ENCODE results near the gene TRIM7.
"Not testable (repeated sequence)": the region's sequence is repeated elsewhere in the genome, so short reads cannot be mapped to it uniquely, and the experiment has no call there.

TRIM7 gene

GRCh38 chr5:181190711-181191525 lies 14.1 kb downstream of the TRIM7 start:
- DNase-seq: no peak

DNA sequence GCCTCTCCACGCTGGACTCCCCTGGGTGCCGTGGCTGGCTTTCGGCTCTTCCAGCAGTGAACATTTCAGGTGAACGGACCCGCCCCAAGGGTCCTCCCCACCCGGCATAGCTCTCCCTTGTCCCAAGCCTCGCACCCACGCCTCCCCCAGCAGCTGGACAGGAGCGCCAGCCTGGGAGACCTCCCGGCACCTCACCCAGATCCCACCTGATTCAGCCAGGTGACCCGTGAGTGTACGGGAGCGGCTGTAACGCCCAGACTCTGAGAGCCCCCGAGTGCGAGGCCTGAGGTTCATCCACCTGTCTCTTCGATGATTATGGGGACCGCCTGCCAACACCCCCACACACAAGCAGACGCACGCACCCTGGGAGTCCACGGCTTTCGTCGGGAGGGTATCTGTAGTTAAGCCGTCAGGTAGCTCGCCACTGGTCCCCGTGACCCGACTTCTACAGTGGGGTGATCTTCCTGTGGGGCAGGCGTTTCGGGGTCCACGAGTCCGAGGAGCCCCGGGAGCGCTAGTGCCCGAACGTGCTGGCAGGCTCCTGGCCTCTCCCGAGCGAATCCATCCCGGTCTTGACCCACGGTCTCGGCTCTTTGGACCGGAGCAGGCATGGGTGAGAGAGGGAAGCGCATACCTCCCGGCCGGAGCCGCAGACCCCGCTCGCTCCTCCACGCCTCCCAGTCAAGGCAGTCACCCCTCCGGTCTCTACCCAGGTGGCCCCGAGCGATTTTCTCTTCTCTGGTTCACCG lies 14.9 kb downstream of the TRIM7 start:
- DNase-seq: no peak

DNA sequence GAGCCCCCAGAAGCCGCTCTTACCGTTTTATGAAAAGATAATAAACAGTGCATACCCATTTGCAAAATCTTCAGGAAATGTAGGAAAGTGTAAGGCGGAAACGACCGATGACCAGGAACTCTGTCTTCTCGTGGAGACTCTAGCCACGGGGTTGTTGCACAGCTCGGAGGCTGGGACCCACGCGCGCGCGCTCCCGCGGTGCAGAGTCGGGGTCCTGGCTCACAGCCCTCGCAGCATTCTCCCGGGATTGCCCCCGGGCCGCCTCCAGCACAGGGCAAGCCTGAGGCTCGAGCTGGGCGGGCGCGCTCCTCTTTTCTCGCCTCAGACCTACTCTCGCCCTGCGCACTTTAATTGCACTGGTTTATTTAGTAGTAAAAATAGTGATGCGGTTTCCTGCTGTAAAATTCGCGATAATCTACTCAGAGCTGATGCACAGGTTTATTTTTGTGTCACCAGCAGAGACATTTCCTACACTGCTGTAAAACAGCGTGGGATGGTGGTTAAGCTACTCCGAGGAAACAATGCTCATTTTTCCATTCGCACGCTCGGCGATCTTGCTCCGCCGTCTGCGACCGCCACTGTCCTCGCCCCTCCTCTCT lies 15.5 kb downstream of the TRIM7 start:
- no peak for DNase-seq

DNA sequence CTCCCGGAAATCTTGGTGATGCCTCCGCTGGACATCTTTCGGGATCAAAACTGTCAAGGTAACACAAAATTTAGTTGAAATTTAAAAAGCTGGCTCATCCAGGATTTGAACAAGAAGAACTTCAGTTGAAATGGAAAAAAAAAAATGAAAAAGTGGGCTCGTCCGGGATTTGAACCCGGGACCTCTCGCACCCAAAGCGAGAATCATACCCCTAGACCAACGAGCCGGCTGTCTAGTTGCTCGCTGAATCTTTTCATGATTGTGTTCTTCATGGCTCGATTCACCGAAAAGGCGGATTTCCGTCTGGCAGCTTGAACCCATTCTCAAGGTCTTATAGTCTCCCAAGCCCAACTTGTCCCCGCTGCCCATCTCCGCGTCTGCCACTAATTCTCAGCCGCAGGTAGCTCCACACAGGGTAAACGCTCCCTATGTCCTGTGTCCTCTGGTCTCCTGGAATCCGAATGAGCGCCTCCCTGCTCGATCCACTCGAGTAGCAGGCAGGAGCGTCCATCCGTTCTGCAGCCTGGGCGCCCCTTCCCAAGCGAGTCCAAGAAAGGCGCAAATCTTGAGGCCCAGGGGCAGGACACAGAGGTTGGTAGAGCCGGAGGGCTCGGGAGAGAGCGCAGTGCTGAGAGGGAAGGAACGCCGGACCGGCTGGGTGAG lies 16.2 kb downstream of the TRIM7 start:
- DNase-seq: no peak

DNA sequence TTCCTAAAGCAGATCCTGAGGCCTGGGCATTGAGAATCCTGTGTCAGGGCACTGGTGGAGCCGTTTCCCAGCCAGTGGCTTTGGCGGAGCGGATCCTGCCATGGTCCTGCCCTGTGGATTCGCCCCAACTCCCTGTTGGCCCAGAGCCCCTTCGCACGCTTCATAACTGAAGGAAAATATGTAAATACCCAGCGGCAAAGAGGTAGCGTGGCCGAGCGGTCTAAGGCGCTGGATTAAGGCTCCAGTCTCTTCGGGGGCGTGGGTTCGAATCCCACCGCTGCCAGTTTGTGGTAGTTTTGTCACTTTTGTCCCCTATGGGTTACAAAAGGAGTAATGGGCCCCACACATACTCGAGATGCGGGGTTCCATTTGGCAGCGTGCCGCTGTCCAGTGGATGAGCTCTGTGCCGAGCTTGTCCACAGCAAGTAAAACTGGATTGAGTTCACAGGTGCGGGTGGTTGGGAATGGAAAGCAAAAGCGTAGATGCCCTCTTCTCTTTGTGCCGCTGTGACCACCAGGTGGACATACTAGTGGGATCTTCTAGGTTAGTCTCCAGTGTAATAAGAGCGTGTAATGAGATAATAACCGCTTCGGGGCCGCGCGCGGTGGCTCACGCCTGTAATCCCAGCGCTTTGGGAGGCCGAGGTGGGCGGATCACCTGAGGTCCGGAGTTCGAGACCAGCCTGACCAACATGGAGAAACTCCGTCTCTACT lies 17.3 kb downstream of the TRIM7 start:
- no peak for DNase-seq

DNA sequence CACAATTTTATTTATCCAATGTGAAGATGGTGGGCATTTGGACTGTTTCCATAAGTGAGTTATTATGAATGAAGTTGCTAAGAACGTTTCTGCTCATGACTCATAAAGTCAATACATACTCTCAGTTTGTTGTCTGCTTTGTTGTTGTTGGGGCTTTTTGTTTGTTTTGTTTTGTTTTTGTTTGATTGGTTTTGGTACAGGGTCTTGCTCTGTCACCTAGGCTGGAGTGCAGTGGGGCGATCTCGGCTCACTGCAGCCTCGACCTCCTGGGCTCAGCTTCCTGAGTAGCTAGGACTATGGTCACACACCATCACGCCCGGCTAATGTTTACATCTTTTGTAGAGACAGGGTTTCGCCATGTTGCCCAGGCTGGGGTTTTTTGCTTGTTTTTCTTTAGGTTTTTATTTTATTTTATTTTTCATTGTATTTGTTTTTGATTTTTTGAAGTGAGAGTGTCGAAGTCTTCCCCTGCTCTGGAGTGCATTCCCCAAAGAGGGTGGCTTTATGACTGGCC lies 18.0 kb downstream of the TRIM7 start:
- no peak for DNase-seq

DNA sequence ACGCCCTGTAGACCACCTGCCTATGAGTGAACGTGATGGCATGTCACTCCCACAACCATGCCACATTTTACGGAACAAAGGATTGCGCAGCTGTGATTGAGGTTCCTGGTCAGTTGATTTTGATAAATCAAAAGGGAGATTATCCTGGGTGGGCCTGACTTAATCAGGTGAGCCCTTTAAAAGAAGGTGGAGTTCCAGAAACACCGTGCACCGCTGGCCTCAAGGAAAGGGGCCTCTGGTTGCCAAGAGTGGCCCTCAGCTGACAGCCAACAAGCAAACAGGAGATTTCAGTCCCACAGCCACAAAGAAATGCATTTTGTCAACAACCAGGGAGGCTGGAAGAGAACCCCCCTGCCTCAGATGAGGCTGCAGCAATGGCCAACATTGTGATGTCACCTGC lies 19.0 kb downstream of the TRIM7 start:
- no peak for DNase-seq

DNA sequence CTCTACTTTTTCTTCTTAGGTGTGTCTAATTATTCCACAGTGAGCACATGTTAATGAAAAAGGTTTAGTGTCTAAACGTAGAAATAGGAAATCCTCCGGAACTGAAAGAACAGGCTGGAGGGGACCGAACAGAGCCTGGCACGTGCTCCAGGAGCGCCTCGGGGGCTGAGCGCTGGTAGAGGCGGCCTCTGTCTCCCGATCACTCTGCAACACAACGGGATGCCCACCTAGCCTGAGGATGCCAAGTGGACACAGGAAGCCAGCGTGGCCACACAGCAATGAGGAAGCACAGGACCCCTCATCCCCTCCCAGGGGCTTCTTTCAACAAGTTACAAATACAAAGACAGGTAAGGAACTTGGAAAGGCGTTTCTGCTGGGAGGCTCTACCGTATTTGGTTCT lies 19.4 kb downstream of the TRIM7 start:
- DNase-seq: no peak

DNA sequence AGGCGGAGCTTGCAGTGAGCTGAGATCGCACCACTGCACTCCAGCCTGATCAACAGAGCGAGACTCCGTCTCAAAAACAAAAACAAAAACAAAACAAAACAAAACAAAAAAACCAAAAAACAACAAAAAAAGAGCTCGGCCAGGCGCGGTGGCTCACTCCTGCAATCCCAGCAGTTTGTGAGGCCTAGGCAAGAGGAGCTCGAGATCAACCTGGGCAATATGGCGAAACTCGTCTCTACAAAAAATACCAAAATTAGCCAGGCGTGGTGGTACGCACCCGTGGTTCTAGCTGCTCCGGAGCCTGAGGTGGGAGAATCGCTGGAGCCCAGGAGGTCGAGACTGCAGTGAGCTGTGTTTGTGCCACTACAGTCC lies 20.2 kb downstream of the TRIM7 start:
- DNase-seq: no peak

GRCh38 chr5:181182651-181183050 lies 22.3 kb downstream of the TRIM7 start:
- no peak for DNase-seq

DNA sequence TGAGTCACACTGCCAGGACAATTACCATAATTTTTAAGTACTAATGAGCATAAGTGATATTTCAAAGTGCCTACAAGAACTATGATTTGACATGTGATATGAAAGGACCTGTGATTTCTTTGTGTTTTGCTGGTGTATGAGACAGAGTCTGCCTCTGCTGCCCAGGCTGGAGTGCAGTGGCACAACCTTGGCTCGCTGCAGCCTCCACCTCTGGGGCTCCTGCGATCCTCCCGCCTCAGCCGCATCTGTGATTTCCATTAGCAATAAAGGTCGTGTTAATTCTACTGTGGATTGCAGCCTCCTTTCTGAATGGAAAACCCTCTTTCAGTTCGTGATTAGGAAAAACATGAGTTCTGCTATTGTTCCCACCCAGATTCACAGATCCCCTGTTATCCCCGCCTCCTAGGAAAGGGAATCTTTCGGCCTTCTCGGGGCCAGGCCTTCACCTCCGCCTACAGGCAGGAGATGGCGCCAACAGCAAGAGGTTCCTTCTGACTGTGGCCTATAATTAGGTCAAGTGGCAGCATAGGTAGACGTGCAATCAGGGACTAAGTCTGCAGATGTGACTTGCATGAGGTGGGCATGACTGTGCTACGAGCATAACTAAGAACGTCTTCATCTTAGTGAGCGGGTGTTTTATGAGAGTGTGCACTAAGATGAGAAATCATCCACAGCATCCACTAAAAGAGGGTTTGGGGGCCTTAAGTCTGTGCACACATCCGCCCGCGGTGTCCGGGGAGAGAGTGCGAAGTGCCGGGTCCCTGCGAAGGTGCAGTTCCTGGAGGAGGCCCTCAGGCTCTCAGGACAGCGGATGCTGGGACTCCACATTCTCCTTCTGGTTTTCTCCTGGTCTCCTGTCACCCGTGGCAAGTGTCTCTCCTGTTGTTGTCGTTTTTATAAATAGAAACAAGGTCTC lies 23.1 kb downstream of the TRIM7 start:
- DNase-seq: no peak

- not testable (repeated sequence) for DNase-seq
Observed at GRCh38 chr5:181177559-181177958, 27.4 kb downstream of the TRIM7 start.

GRCh38 chr5:181176254-181176952 lies 28.6 kb downstream of the TRIM7 start:
- DNase-seq: no peak

GRCh38 chr5:181173420-181174342 lies 31.3 kb downstream of the TRIM7 start:
- DNase-seq: no peak

DNA sequence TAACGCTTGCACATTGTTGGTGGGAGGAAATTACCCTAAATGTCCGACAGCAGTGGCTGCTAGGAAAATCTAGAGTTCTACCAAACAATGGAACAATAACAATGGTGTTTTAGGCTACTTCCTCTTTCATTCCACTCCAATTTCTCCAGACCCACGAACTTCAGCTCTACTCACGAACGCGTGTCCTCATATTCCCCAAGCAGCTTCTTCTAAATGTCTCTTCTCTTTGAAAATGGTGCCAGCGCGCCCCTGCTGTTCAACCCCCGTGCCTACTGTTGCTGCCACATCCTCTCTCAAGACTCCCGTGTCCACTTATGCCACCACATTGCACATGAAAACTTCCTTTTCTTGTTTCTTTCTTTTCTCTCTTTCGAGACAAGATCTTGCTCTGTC lies 32.0 kb downstream of the TRIM7 start:
- DNase-seq: no peak

DNA sequence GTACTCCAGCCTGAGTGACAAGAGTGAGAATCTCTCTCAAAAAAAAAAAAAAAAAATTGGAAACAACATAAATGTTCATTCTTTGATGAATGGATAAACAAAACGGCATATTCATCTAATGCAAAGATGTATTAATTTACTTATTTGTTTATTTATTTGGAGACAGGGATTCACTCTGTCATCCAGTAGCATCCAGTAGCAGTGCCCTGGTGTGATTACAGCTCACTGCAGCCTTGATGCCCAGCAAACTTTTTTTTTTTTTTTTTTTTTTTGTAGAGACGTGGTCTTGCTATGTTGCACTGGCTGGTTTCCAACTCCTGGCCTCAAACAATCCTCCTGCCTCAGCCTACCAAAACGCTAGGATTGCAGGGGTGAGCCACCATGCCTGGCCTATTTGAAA lies 33.2 kb downstream of the TRIM7 start:
- no peak for DNase-seq

- DNase-seq: no peak
Observed at GRCh38 chr5:181170996-181171395, 34.0 kb downstream of the TRIM7 start.

DNA sequence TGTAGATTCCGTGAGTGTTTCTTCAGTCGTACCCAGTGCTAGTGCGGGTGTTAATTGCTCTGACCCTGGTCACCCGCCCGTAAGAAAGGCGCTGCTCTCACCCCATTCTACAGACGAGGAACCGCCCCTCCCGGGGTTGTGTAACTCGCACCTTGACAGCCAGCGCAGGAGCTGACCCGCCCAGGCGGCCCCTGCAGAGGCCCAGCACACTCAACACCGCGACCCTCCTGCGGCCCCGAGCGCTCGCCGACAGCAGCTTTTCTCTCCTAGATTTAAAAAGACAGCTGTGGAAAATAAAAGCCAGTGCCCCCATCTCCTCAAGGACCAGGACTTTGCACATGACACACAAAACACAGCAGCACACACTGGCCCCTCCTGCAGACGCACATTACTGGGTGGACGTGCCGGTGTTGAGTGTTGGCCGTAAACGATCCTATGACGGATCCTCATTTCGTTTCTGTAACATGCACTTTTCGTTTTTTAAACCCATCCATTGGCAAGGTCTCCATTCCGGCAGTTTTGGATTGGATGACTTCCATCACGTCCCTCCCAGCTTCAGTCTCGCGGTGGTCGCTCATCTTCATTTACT lies 34.7 kb downstream of the TRIM7 start:
- no peak for DNase-seq

Data from NCI-H510A treated with DMSO at 0.1 percent for 48 hours (cell line).